Nephron (organoid): Measurements from ENCODE around the gene CKS1B.

ENCODE experiments used
- H3K27ac Mint-ChIP-seq, 3 experiments: 2 replicates each; pipeline ENCODE4 v1.8.0; 2020; ENCODE audit warnings: mixed read lengths in 3 of 3, mild to moderate bottlenecking in 2 of 3, moderate library complexity in 1 of 3
- H3K27me3 Mint-ChIP-seq: 2 replicates; pipeline ENCODE4 v1.8.0; 2021; ENCODE audit warnings: low read depth, mild to moderate bottlenecking, moderate library complexity, mixed read lengths
- H3K36me3 Mint-ChIP-seq: 2 replicates; pipeline ENCODE4 v1.8.0; 2020; ENCODE audit warnings: low read depth, mixed read lengths
- H3K4me1 Mint-ChIP-seq: 2 replicates; pipeline ENCODE4 v1.8.0; 2020; ENCODE audit warnings: mixed read lengths
- H3K4me3 Mint-ChIP-seq, 3 experiments: 2 replicates each; pipeline ENCODE4 v1.8.0; 2020; ENCODE audit warnings: mild to moderate bottlenecking in 3 of 3, mixed read lengths in 3 of 3, moderate library complexity in 2 of 3
- H3K9me3 Mint-ChIP-seq: 2 replicates; pipeline ENCODE4 v1.8.0; 2020; ENCODE audit warnings: mixed read lengths
- TF ChIP-seq, protein P1 (sequence below), 3 experiments: fragments of 200-600 bp; sonication (generic); IDR thresholded peaks; one replicate each; pipeline ENCODE4 v1.5.0; 2021; ENCODE audit warnings: antibody characterized with exemption in 3 of 3; ENCODE audit not compliant: unreplicated experiment in 3 of 3

The CKS1B gene

GRCh38 chr1:154938604-154939399 is 35.7 kb upstream of the CKS1B start:
- H3K27me3 Mint-ChIP-seq, result no peaks in the 10 kb centered on the region
- no peaks in the 10 kb centered on the region for H3K9me3 Mint-ChIP-seq
- TF ChIP-seq, protein P1, sequence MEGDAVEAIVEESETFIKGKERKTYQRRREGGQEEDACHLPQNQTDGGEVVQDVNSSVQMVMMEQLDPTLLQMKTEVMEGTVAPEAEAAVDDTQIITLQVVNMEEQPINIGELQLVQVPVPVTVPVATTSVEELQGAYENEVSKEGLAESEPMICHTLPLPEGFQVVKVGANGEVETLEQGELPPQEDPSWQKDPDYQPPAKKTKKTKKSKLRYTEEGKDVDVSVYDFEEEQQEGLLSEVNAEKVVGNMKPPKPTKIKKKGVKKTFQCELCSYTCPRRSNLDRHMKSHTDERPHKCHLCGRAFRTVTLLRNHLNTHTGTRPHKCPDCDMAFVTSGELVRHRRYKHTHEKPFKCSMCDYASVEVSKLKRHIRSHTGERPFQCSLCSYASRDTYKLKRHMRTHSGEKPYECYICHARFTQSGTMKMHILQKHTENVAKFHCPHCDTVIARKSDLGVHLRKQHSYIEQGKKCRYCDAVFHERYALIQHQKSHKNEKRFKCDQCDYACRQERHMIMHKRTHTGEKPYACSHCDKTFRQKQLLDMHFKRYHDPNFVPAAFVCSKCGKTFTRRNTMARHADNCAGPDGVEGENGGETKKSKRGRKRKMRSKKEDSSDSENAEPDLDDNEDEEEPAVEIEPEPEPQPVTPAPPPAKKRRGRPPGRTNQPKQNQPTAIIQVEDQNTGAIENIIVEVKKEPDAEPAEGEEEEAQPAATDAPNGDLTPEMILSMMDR (IDR thresholded peaks at IDR 0.05; ENCODE audit: unreplicated experiment in 3 of 3), result no peak
- peaks cover 38% of the 10 kb centered on the region for H3K4me1 Mint-ChIP-seq
- no peaks in the 10 kb centered on the region for H3K36me3 Mint-ChIP-seq
- peak overlapping the region; percentile 60 to 84 (median 74) for H3K4me3 Mint-ChIP-seq
- peak overlapping the region; percentile 88 to 100 (median 99) for H3K27ac Mint-ChIP-seq

GRCh38 chr1:154940213-154940560 is 34.3 kb upstream of the CKS1B start:
- Mint-ChIP-seq H3K9me3 (no peaks in the 10 kb centered on the region), H3K27ac (peak overlapping the region; percentile 57 to 81 (median 57)), H3K36me3 (no peaks in the 10 kb centered on the region), H3K4me3 (peak overlapping the region in 2 of 3 experiments; percentile 40 to 51), H3K4me1 (peaks cover 49% of the 10 kb centered on the region), H3K27me3 (no peaks in the 10 kb centered on the region)
- TF ChIP-seq, protein P1 (IDR thresholded peaks at IDR 0.05; ENCODE audit: unreplicated experiment in 3 of 3), result no peak

DNA sequence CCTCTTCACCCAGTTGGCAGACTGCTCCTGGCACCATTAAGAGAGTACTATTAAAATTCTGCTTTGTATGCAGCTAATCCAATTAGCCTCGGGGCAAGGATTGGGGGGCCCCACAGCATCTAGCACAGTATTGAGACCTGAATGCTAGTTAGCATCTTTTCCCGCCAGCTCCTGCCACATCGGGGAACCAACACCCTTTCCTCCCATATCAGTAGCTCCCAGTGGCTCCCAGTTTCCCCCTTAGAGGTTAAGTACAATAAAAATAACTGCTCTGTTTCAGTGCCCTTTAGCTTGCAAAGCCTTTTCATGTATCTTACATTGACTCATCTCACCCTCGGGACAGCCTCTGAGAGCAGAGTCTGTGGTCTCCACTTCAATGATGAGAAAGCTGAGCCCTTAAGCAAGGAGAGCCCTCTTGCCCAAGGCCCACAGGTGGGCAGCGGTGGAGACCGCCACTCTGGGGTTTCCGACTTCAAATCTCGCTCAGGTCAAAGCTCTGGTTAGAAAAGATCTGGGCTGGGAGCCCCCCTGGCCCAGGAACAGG is 33.8 kb upstream of the CKS1B start:
- Mint-ChIP-seq H3K27ac (peak overlapping the region; percentile 57 to 81 (median 57)), H3K4me3 (peak overlapping the region; percentile 8 to 51 (median 10)), H3K9me3 (no peaks in the 10 kb centered on the region), H3K27me3 (no peaks in the 10 kb centered on the region), H3K36me3 (no peaks in the 10 kb centered on the region), H3K4me1 (peaks cover 49% of the 10 kb centered on the region)
- TF ChIP-seq, protein P1 (IDR thresholded peaks at IDR 0.05; ENCODE audit: unreplicated experiment in 3 of 3), result no peak

GRCh38 chr1:154941333-154942013 is 33.0 kb upstream of the CKS1B start:
- Mint-ChIP-seq H3K4me1 (peaks cover 51% of the 10 kb centered on the region), H3K9me3 (no peaks in the 10 kb centered on the region), H3K36me3 (peaks cover 5% of the 10 kb centered on the region), H3K27ac (peak overlapping the region in 1 of 3 experiments; percentile 27), H3K4me3 (no peak overlapping the region), H3K27me3 (no peaks in the 10 kb centered on the region)
- TF ChIP-seq, protein P1 (IDR thresholded peaks at IDR 0.05; ENCODE audit: unreplicated experiment in 3 of 3), result no peak

DNA sequence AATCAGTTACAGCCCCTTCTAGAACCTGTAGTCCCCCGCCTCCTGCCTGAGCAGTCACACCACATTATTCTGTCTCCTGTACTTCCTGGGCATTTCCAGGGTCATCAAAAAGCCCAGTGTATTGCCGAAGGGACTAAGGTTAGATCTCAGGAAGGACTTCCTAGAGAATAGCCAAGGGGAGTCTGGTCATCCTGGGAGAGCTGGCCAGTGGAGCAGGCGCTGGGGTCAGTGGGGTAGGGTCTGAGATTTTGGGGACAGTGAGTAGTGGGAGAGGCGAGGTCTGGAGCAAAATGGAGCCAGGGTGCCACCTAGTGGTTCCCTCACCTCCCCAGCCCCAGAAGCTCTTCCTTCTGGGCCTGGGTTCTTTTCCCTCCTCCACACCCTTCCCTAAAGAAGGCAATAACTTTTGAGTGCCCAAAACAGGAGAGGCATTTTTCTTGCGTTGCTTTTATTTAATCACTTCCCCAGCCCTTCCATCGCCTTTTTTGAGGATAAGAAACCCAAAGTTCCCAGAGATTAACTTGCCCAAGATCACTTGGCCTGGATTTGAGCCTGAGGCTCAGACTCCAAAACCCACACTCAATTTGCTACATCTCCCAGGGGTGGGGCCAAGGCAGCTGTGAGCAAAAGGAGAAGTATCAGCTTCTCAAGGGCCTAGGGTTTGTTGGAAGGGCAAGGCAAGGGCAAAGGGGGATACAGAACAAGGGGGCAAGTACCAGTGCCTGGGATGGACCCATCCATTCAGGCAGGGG is 30.7 kb upstream of the CKS1B start:
- peak overlapping the region in 1 of 3 experiments; percentile 2 for H3K4me3 Mint-ChIP-seq
- H3K9me3 Mint-ChIP-seq, result no peaks in the 10 kb centered on the region
- no peaks in the 10 kb centered on the region for H3K27me3 Mint-ChIP-seq
- TF ChIP-seq, protein P1 (IDR thresholded peaks at IDR 0.05; ENCODE audit: unreplicated experiment in 3 of 3), result peak; percentile 67 to 75 (median 72)
- peak overlapping the region; percentile 69 to 87 (median 83) for H3K27ac Mint-ChIP-seq
- H3K36me3 Mint-ChIP-seq, result peaks cover 9% of the 10 kb centered on the region
- H3K4me1 Mint-ChIP-seq, result peaks cover 37% of the 10 kb centered on the region
